HG02678 (cell line): ENCODE results near the gene PLEK2.
A peak's percentile ranks its signal among the peaks of the same experiment; 100 is the strongest.
"Not testable (repeated sequence)": the region's sequence is repeated elsewhere in the genome, so short reads cannot be mapped to it uniquely, and the experiment has no call there.

Source experiments
- ATAC-seq: cut with Tn5 transposase; IDR thresholded peaks from one replicate; pipeline ENCODE4 v1.9.1; 2021; ENCODE audit warnings: mild to moderate bottlenecking, moderate library complexity; ENCODE audit not compliant: unreplicated experiment

The PLEK2 gene

GRCh38 chr14:67360470-67361206, 51.3 kb downstream of the PLEK2 start:
- ATAC-seq, result peak; percentile 16

DNA sequence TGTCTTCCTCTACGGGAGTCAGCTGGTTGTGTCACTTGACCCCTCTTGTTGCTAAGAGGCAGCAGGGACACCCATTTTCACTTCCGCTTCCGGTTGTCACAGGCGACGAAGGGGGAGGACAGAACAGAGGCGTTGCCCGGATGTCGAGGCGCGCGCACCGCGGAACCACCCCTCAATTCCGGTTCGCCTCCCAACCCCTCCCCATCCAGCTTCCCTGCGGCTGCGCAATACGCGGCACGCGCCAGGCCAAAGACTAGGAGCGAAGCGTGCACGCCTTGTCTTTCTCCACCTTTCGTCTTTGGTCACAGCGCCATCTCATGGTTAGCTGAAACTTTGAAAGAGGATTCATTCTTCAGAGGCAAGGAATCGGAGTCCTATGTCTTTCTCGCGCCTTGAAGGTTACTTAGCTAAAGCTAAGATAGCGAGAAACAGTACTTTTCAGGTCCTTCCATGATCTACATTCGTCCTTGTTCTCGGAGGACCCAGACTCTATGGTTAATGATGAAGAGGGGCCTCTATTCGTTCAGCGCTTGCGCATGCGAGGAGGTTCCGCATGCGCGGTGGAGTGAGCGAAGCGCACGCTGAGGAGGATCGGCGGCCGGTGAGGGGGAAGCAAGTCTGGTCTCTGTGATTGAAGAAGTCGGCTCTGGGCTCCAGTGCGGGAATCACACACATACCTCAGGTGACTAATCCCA, 52.0 kb downstream of the PLEK2 start, which contains the start of the genes ATP6V1D and EIF2S1:
Gene ATP6V1D (minus strand): TSS at position 30 of the 695 bp plus-strand sequence. CDS start 106 bp downstream, outside the sequence.
Gene EIF2S1 (plus strand): TSS at position 554 of the 695 bp plus-strand sequence. CDS start 4,440 bp downstream, outside the sequence.
- peak; percentile 90 for ATAC-seq

DNA sequence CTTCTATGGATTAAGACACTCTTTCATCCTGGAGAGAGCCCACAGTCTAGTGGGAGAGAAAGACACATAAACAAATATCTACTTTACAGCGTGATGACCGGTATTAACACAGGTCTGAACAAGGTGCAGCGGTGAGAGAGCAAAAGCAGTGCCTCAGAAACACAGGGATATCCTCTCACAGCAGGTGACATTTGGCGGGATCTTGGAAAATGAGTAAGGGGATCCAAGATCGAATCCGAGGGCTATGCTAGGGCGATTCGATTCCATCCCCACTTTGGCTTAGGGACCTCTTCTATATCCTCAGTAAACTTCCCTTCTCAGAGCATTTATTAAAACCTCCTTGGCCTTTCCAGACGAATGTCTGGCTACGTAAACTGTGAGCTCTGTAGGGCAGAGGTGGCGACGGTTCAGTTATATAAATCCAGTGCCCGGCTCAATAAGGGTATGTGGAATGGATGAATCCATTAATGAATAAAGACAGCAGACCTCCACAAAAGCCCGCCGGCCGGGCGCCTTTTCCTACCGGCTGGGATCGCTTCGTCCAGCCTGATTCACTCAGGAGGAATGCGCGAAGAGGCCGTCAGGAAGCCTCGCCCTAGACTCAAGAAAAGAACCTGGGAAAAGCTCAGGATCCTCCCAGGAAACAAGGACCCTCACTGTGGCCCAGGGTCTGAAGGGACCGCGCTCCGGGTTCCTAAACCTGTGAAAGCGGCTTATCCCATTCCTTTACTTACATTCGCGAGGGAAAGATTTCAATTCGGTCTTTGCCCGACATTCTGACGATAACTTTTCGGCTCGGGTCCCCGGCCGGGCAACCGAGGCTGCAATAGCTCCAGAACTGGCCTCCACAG, 52.8 kb downstream of the PLEK2 start:
- ATAC-seq, result no peak

DNA sequence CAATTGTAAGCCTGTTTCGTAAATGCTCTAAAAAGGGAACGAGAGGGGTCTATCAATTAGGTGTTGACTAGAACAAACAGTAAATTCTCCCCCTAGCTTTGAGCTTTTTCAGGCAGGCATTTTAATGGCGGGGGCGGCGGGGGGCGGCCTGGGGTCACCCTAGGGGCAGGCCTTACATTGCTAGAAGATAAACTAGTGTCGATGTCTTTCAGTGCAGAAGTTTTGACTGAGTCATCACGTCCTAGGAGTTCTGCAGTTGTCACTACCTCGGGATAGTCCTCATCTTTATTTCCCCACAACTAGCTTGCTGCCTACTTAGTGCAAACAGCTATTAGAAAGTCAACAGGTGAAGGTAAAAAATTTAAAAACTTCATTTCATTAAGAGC, 54.0 kb downstream of the PLEK2 start:
- no peak for ATAC-seq

DNA sequence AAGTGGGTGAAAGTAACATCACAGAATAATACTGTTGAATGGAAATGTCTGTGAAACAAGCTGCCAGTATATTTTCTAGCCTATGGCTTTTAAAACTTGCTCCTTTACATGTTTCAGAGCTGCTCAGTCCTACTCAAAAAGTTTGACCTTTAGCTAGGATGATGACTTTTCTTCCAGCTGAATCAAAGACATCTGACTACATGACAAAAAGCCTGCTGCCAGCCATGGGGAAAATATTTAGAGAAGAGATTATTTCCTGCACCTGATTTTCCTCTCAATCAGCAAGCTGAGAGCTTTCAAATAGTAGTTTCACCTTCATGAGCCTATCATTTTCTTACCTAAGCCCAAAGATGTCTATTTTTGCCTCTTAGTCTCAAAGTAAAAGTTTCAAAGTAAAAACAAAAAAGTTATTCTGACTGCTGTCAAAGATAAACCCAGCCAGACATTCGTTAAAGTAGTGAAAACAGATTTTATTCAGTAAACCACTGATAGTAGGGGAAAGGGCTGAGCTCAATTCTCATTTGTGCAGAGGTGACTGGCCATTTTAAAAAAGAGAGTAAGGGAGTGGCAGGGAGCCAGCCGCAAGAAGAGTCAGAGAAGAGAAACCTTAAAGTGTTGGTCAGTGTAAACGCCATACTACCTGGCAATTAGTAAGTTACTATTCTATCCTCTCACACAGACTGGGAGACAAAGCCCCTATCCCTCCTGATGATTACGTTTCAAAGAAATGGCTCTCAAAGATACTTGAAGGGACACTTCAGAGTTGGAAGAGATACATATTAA, 54.6 kb downstream of the PLEK2 start:
- ATAC-seq, result no peak

GRCh38 chr14:67352055-67352454, 59.9 kb downstream of the PLEK2 start:
- no peak for ATAC-seq

GRCh38 chr14:67345583-67345982, 66.4 kb downstream of the PLEK2 start:
- no peak for ATAC-seq

DNA sequence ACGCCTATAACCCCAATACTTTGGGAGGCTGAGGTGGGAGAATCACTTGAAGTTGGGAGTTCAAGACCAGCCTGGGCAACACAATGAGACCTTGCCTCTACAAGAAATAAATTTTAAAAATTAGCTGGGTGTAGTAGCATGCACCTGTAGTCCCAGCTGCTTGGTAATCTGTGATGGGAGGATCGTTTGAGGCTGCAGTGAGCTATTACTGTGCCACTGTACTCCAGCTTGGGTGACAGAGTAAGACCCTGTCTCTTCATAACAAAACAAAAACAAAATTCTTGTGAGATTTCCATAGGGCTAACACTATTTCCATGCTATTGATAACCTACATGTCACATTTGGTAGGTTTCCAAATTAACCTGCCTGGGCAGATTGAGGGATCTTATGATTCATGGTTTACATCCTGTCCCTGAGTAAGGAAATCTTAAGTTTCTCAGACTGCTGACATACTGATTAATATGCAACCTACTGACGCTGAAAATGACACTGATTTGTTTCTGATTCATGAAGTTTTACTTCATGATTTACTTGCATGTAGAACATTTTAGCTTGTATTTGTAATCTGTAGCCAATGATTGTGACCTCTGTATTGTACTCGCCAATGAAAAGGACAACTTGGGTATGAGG, 68.2 kb downstream of the PLEK2 start:
- no peak for ATAC-seq

DNA sequence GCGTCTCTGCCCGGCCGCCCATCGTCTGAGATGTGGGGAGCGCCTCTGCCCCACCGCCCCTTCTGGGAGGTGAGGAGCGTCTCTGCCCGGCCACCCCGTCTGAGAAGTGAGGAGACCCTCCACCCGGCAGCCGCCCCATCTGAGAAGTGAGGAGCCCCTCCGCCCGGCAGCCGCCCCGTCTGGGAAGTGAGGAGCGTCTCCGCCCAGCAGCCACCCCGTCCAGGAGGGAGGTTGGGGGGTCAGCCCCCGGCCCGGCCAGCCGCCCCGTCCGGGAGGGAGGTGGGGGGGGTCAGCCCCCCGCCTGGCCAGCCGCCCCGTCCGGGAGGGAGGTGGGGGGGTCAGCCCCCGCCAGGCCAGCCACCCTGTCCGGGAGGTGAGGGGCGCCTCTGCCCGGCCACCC, 70.7 kb downstream of the PLEK2 start:
- ATAC-seq, result not testable (repeated sequence)
